ENCODE results near the gene ABCG1. TPM values are rescaled to one million over a fixed set of nuclear protein-coding genes. Genes with fewer than 3 reads are reported as not detected.

ABCG1 gene
- total RNA-seq, 2 experiments from 2014 or later = 16.7 to 17.3 TPM

DNA sequence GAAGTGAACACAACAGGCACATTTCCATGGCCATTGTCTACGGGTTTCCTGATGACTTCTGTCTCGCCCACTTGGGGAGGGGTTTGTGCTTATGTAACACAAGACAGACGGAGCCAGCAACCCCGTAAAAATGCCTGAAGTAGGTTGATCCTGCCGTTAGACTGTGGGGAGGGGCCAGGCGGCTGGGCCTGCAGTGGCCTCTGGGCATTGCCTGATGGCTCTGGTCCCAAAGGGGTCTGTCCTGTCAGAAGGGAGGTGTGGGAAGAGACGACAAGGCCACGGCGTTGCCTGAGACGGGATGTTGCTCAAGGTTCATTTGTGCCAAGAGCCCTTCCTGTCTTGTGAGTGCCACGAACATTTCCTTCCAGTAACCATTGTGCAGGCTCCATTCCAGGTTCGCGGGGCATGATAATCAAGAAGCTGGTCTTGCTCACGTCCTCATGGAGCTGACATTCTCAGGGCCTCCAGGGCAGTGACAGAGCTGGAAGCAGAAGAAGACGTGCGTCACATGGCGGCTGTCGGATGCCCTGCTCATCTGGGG is 44.7 kb downstream of the ABCG1 start:
- Histone ChIP-seq H3K4me2 (ENCODE audit: low read length) (no peak overlapping the region), H4K20me1 (ENCODE audit: insufficient read depth, low read length) (no peaks in the 10 kb centered on the region; the same call in 1 of the 2 replicates), H3K36me3 (ENCODE audit: insufficient read depth, low read length) (no peaks in the 10 kb centered on the region), H3K9me2 (ENCODE audit: insufficient read depth, low read length) (no peaks in the 10 kb centered on the region), H3K27ac (ENCODE audit: low read depth, low read length, poor library complexity, severe bottlenecking) (no peak overlapping the region), H3K9me3 (ENCODE audit: low read length) (no peaks in the 10 kb centered on the region), H3K4me1 (ENCODE audit: insufficient read depth, low read length, poor library complexity, severe bottlenecking) (peaks cover 4% of the 10 kb centered on the region), H2AFZ (ENCODE audit: low read length) (no peak overlapping the region), H3K4me3 (ENCODE audit: low read depth, low read length, poor library complexity, severe bottlenecking) (no peak overlapping the region), H3K79me2 (ENCODE audit: insufficient read depth, low read depth, low read length) (peaks cover 7% of the 10 kb centered on the region; the same call in 1 of the 2 replicates)
- no peak for TF ChIP-seq EZH2phosphoT487 (IDR thresholded peaks at IDR 0.05; ENCODE audit: borderline replicate concordance, low read depth, low read length)
- TF ChIP-seq, protein P1, sequence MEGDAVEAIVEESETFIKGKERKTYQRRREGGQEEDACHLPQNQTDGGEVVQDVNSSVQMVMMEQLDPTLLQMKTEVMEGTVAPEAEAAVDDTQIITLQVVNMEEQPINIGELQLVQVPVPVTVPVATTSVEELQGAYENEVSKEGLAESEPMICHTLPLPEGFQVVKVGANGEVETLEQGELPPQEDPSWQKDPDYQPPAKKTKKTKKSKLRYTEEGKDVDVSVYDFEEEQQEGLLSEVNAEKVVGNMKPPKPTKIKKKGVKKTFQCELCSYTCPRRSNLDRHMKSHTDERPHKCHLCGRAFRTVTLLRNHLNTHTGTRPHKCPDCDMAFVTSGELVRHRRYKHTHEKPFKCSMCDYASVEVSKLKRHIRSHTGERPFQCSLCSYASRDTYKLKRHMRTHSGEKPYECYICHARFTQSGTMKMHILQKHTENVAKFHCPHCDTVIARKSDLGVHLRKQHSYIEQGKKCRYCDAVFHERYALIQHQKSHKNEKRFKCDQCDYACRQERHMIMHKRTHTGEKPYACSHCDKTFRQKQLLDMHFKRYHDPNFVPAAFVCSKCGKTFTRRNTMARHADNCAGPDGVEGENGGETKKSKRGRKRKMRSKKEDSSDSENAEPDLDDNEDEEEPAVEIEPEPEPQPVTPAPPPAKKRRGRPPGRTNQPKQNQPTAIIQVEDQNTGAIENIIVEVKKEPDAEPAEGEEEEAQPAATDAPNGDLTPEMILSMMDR (conservative IDR thresholded peaks at IDR 0.05; ENCODE audit: low read length) = no peak
- POLR2A ChIA-PET = no interaction called here
- BruUV-seq (replicated peaks) = no TSS peak
- CTCF ChIA-PET (ENCODE audit: unreplicated experiment) = no interaction called here
- intact Hi-C loops (cut with micrococcal nuclease; ENCODE audit: unreplicated experiment) = no loop called here
- no peak for DNase-seq (ENCODE audit: low spot score)

DNA sequence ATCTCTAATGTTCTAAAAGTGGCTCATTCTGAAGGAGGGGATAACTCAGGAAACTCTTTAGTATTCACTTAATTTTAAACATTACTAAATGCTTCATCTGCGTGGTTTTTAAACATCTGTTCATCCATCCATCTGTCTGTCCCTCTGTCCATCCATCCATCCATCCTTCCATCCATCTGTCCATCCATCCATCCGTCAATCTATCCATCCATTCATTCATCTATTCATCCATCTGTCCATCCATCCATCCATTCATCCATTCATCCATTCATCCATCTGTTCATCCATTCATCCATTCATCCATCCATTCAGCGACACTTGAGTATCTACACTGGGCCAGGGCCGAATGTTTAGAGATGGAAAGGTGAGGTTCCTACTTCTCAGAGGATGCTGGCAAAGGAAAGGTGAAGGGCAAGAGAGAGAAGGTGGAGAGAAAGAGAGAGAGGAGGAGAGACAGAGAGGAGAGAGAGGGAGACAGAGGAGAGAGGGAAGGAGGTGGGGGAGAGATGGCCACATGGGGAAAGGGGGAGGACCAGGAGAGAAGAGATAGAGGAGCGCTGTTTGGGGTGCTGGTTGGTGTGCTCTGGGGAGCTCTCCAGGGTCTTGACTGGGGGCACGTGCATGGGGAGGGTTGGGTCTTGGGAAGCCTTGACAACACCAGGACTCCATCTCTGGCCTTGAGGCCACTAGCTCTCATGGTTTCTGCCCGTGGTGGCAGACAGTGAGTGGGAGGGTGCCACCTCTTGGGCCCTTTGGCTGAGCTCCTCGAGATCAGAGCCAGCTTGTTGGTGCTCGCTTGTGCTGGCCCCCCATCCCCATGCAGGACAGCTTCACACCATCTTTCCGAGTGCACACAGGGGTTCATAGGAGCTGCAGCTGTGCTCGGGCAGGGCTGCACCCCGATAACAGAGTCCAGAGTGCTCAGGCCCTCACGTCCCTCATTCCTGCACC is 45.6 kb downstream of the ABCG1 start:
- no peaks in the 10 kb centered on the region for H3K9me3 ChIP-seq (ENCODE audit: low read length)
- CTCF ChIA-PET (ENCODE audit: unreplicated experiment) = interaction anchor here (0.5 to 1.1 kb wide), 2 partner anchors 15 to 100 kb away, joined by 3 read pairs; no protein-coding TSS in a partner anchor
- no peaks in the 10 kb centered on the region; the same call in 1 of the 2 replicates for H4K20me1 ChIP-seq (ENCODE audit: insufficient read depth, low read length)
- DNase-seq (ENCODE audit: low spot score) = no peak
- no peak overlapping the region for H3K4me2 ChIP-seq (ENCODE audit: low read length)
- peaks cover 7% of the 10 kb centered on the region; the same call in 1 of the 2 replicates for H3K79me2 ChIP-seq (ENCODE audit: insufficient read depth, low read depth, low read length)
- intact Hi-C loops (cut with micrococcal nuclease; ENCODE audit: unreplicated experiment) = no loop called here
- H3K36me3 ChIP-seq (ENCODE audit: insufficient read depth, low read length) = no peaks in the 10 kb centered on the region
- H3K9me2 ChIP-seq (ENCODE audit: insufficient read depth, low read length) = no peaks in the 10 kb centered on the region
- no TSS peak for BruUV-seq (replicated peaks)
- TF ChIP-seq EZH2phosphoT487 (IDR thresholded peaks at IDR 0.05; ENCODE audit: borderline replicate concordance, low read depth, low read length) = no peak
- TF ChIP-seq, protein P1 (conservative IDR thresholded peaks at IDR 0.05; ENCODE audit: low read length) = no peak
- H3K27ac ChIP-seq (ENCODE audit: low read depth, low read length, poor library complexity, severe bottlenecking) = no peak overlapping the region
- POLR2A ChIA-PET = interaction anchor here (0.8 kb wide), 1 partner anchor 475 kb away, joined by 3 read pairs; no protein-coding TSS in a partner anchor
- no peaks in the 10 kb centered on the region for H3K4me1 ChIP-seq (ENCODE audit: insufficient read depth, low read length, poor library complexity, severe bottlenecking)
- no peak overlapping the region for H2AFZ ChIP-seq (ENCODE audit: low read length)
- no peak overlapping the region for H3K4me3 ChIP-seq (ENCODE audit: low read depth, low read length, poor library complexity, severe bottlenecking)
